Measurements from ENCODE around the gene LPCAT3.

Gene LPCAT3

GRCh38 chr12:6928022-6928702, 90.1 kb downstream of the LPCAT3 start:
- Histone ChIP-seq H3K4me2 (ENCODE audit: low read depth, low read length, poor library complexity, severe bottlenecking) (peak overlapping the region; percentile 97), H3F3A (ENCODE audit: low read depth) (no peaks in the 10 kb centered on the region), H4K20me1 (ENCODE audit: insufficient read depth, low read length, poor library complexity, severe bottlenecking) (peaks cover 14% of the 10 kb centered on the region), H3K9me2 (replicated peaks; ENCODE audit: low read depth, low read length) (no peaks in the 10 kb centered on the region), H3K4me1 (ENCODE audit: insufficient read depth, low read length, poor library complexity, severe bottlenecking) (peaks cover 62% of the 10 kb centered on the region), H3K27me3 (ENCODE audit: insufficient read depth, low read length, poor library complexity, severe bottlenecking) (no peaks in the 10 kb centered on the region), H2AFZ (ENCODE audit: low read length) (no peak overlapping the region), H3K9me3 (ENCODE audit: insufficient read depth, low read depth, low read length) (no peaks in the 10 kb centered on the region), H3K36me3 (ENCODE audit: insufficient read depth, low read length) (no peaks in the 10 kb centered on the region), H3K9ac (ENCODE audit: low read depth, low read length, poor library complexity, severe bottlenecking) (peak overlapping the region; percentile 96), H3K4me3 (ENCODE audit: low read length, poor library complexity, severe bottlenecking) (peak overlapping the region; percentile 90), H3K79me2 (ENCODE audit: insufficient read depth, low read length) (peaks cover 56% of the 10 kb centered on the region)
- TF ChIP-seq CTCF (conservative IDR thresholded peaks at IDR 0.05; ENCODE audit: low read length) (no peak), EZH2phosphoT487 (IDR thresholded peaks at IDR 0.05; ENCODE audit: borderline replicate concordance) (no peak)

DNA sequence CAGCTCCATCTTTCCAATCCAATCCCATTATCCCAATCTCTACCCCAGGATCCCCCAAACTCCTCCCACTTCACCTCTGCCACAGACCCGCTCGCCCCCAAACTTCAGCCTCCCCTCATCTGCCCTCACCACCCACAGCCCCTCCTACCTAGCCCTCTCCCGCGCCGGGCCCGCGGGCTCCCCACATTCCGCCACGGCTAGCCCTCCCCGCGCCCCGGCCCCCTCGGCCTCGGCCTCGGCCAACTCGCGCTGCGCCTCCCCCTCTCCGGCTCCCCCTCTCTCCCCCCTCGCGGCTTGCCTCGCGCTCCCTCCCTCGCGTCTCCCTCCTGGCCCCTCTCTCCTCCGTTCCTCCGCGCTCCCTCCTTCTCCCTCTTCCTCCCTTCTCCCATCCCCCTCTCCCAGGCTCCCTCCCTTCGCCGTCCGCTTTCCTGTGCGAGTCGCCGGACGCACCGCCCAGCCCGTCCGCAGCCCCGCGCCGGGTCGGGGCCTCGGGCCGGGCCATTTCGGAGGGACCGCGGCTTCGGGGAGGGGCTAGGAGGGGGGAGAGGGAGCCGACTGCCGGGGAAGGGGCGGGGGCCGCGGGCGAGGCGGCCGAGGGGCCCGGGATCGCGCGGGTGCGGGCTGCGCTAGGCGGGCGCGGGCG, 90.8 kb downstream of the LPCAT3 start, which contains the start of gene ATN1:
TSS of gene ATN1 (plus strand) at position 581 of the 643 bp plus-strand sequence. CDS start 6,043 bp downstream, outside the sequence.
- no peaks in the 10 kb centered on the region for H3F3A ChIP-seq (ENCODE audit: low read depth)
- H3K9ac ChIP-seq (ENCODE audit: low read depth, low read length, poor library complexity, severe bottlenecking) = peak within 1 kb of the TSS; percentile 96
- TF ChIP-seq EZH2phosphoT487 (IDR thresholded peaks at IDR 0.05; ENCODE audit: borderline replicate concordance) (no peak), CTCF (conservative IDR thresholded peaks at IDR 0.05; ENCODE audit: low read length) (no peak)
- no peaks in the 10 kb centered on the region for H3K9me2 ChIP-seq (replicated peaks; ENCODE audit: low read depth, low read length)
- H3K4me2 ChIP-seq (ENCODE audit: low read depth, low read length, poor library complexity, severe bottlenecking) = peak within 1 kb of the TSS; percentile 97
- H3K9me3 ChIP-seq (ENCODE audit: insufficient read depth, low read depth, low read length) = no peaks in the 10 kb centered on the region
- no peaks in the 10 kb centered on the region for H3K27me3 ChIP-seq (ENCODE audit: insufficient read depth, low read length, poor library complexity, severe bottlenecking)
- peak within 1 kb of the TSS; percentile 95 for H2AFZ ChIP-seq (ENCODE audit: low read length)
- H3K79me2 ChIP-seq (ENCODE audit: insufficient read depth, low read length) = peaks cover 51% of the 10 kb centered on the region
- H4K20me1 ChIP-seq (ENCODE audit: insufficient read depth, low read length, poor library complexity, severe bottlenecking) = peaks cover 14% of the 10 kb centered on the region
- peak within 1 kb of the TSS; percentile 90 for H3K4me3 ChIP-seq (ENCODE audit: low read length, poor library complexity, severe bottlenecking)
- peaks cover 59% of the 10 kb centered on the region for H3K4me1 ChIP-seq (ENCODE audit: insufficient read depth, low read length, poor library complexity, severe bottlenecking)
- H3K36me3 ChIP-seq (ENCODE audit: insufficient read depth, low read length) = no peaks in the 10 kb centered on the region; the same call in 1 of the 2 replicates
